NCI-H774 (cell line): ENCODE data around the gene PLEKHA1.

Experiments
- DNase-seq: peaks from one replicate; lab custom pipeline; 2025; lab: John Stamatoyannopoulos, UW

The PLEKHA1 gene

DNA sequence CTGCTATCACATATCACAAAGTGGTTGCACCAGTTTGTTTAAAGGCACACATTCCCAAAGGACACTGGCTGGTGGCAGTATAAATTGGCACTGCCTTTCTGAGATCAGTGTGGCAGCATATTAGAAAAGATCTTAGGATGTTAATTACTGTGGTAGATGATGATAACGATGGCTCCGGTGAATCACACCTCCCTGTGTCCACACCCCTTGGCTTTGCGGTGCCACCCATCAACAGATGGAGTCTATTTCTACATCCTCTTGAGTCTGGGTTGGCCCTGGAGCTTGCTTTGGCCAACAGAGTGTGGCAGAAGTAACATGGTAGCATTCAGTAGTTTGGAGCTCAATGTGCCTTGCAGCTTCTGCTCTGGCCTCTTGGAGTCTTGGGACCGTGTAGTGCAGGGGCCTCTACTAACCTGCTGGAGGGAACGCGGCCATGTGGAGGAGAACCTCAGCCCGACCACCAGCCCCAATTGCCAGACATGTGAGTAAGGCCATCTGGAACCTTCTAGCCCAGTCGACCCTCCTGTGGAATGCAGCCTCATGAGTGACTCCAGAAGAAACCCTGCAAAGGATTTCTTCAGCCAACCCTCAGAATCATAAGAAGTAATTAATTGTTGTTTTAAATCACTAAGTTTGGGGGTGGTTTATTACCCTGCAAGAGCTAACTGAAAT is 27.2 kb upstream of the PLEKHA1 start:
- DNase-seq: no peak

DNA sequence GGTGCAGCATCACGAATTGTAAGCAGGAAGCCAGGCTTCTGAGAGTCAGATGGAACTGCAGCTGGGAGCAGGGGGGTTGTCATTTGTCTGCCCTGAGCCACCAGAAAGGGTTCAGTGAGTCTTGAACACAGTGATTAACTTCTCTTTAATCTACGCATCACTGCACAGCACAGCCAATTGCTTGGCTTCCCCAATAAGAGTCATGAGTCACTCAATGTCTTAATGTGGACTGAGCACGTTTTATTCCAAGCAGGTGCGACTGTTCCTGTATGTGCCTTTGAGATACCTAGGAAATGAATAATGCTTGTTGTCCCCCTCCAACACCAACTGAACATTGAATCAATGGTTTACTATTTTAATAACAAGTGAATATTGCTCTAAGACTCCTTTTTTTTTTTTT is 26.0 kb upstream of the PLEKHA1 start:
- no peak for DNase-seq

DNA sequence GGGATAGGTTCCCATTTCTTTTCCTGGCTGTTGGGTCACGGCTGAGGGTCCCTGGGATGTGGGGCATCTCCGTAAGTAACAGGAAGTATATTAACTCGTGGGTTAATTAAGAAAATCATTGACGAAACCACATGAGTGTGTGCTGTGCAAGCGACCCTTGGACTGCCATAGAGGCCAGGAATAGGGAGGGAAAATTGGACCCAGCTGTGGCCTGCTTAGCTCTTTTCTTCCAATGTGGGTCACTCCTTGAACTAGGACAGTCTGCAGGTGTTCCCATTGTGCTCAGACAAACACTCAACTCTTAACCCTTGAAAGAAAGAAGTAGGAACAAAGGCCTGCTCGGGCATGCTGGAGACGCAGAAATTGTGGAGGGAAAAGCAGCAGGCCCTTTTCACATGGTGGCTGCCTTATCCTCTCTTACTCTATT is 25.6 kb upstream of the PLEKHA1 start:
- DNase-seq: no peak

DNA sequence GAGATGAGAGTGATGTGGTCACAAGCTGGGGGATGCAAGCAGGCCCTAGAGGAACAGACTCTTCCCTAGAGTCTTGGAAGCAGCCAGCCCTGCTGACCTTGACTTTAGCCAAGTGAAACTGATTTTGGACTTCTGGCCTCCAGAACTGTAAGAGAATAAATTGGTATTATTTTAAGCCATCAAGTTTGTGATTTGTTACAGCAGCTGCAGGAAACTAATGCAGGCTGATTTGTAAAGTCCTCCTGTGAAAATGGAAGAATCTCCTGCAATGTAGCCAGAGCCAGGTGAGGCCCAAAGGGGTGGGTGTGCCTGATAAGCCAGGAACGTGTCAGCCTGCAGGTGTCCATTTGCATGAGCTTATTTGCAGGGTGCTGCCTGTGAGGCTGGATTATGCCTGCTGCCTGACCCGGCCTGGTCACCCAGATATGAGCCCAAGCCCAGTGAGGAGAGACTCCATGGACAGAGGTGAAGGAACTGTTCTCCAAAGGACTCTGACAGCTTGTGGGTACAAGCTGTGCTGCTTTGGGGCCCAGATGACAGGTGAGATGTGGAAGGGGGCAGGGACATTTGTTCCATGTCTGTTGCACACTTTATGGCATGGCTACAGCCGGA is 24.6 kb upstream of the PLEKHA1 start:
- DNase-seq: no peak

GRCh38 chr10:122350893-122351292 is 23.6 kb upstream of the PLEKHA1 start:
- no peak for DNase-seq

- no peak for DNase-seq
Measured at GRCh38 chr10:122352817-122353525, 21.5 kb upstream of the PLEKHA1 start.

GRCh38 chr10:122354383-122354782 is 20.1 kb upstream of the PLEKHA1 start:
- DNase-seq: no peak

DNA sequence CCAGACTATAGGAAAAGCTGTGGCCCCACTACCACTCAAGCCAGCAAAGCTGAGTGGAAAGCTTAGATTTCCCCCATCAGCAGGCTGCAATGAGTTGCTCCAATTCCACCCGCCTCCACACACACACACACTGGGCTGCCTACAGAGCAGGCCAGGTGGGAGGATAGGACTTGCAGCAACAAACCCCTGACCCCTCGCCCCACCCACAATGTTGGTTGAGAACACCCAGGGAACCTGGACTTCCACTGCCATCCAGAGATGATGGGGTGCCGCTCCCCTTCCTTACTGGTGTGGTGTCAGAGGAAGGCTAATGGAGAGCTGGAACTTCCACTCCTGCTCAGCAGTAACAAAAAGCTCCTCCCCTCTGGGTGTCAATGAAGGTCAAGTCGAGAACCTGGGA is 16.8 kb upstream of the PLEKHA1 start:
- no peak for DNase-seq

DNA sequence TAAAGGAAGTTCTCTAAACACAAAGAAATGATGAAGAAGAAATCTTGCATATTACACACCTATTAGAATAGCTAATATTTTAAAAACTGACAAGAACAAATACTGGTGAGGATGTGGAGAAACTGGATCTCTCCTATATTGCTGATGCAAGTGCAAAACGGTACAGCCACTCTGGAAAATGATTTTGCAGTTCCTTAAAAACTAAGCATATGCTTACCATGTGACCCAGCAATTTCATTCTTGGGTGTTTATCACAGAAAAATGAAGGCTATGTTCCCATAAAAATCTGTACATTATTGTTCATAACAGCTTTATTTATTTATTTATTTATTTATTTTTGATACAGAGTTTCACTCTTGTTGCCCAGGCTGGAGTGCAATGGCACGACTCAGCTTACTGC is 14.9 kb upstream of the PLEKHA1 start:
- no peak for DNase-seq

DNA sequence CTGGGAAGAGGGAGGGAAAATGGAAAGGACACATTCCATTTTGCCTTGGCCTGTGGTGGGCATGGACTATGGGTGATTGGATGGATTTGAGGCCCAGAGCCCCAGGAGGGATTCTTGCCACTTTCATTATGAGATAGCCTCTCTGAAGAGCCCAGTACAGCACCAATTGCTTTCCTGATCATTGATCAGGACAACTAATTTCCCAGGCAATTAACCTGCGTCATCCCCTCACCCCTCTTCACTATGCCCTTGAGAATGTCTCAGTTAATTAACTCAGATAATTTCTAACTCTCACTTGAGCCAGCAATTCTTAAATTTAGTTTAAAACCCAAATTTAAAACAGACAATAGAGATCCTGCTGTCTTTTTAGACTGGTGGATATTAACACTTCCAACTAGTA is 13.5 kb upstream of the PLEKHA1 start:
- no peak for DNase-seq

- no peak for DNase-seq
Measured at GRCh38 chr10:122362031-122362592, 12.4 kb upstream of the PLEKHA1 start.

- DNase-seq: no peak
Measured at GRCh38 chr10:122362621-122363020, 11.9 kb upstream of the PLEKHA1 start.

DNA sequence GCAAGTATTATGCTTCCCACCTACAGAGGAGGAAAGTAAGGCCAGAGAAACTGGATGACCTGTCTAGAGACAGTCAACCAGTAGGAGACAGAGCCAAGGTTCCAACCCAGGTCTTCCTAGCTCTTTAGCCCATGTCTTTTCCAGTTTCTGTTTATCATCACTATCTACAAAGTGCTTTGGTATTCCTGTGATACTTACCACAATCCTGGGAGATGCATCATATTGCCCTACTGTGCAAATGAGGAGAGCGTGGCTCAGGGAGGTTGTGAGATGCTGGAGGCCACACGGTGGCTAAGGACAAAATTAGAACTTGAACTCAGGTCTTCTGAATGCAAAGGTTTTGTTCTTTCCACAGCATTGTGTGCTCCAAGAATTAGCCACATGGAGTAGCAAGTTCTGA is 11.2 kb upstream of the PLEKHA1 start:
- no peak for DNase-seq

- no peak for DNase-seq
Measured at GRCh38 chr10:122363722-122364463, 10.6 kb upstream of the PLEKHA1 start.

- DNase-seq: no peak
Measured at GRCh38 chr10:122368502-122369254, 5.8 kb upstream of the PLEKHA1 start.

- no peak for DNase-seq
Measured at GRCh38 chr10:122373108-122373507, 1.4 kb upstream of the PLEKHA1 start.

- no peak for DNase-seq
Measured at GRCh38 chr10:122373721-122374120, 787 bp upstream of the PLEKHA1 start.

GRCh38 chr10:122374859-122375678 is 561 bp downstream of the PLEKHA1 start:
- DNase-seq: peak; percentile 45

DNA sequence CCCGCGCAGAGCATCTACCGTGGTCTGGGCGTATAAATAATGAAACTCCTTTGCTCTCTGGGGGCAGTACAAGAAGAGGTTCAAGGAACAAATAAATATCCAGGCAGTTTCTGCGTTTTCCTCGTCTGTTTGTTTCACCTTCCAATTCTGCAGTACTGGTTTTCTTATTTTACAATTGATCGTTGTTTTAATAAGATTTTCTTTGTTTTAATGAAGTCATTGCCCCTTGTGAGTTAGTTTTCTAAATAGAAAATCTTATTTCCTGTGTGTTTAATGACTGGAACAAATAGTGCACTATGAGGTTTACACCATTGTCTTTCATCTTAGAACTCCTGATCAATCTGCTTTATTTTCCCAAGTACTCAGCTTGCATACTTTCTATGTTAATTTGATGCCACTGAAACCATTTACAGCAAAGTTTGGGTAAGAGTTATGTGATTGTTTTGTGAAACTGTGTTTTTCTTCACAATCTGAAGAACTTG is 1.2 kb downstream of the PLEKHA1 start:
- DNase-seq: no peak

DNA sequence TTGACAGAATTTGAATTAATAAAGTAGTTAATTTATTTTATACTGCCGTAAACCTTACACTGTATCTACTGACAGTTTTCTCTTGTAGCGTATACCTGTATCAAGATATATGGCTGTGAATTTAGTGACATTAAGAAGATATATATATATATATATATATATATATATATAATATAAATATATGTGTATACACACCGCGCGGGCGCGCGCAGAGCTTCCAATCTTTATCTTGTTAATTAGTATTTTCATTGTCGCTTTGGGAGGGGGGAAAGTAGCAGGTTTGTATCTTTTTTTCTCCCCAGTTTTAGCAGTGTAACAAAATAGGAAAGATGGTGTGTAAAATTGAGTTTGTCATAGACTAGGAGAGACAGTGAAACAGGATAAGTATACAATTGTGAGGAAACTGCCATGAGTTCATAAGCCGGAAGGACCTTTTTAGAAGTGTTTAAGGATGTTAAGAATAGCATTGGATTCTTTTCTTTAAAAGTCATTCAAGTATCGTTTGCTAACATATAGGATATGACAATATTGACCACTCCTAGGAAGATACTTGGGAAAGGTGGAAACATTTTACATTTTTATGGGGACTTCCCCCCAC is 2.0 kb downstream of the PLEKHA1 start:
- DNase-seq: no peak
